Right renal pelvis (tissue), 4 donors: ENCODE measurements around the gene INMT. TPM values are rescaled to one million over a fixed set of nuclear protein-coding genes. Genes with fewer than 3 reads are reported as not detected.

ENCODE experiments used
- DNase-seq, 4 donors: peaks; one replicate each; pipeline ENCODE4 v3.0.0-alpha.2; 2013; ENCODE audit warnings: low read depth in 4 of 4, low spot score in 3 of 4, missing footprints in 1 of 4
- polyA plus RNA-seq, 4 donors: library from polyadenylated mRNA; unstranded; fragments of 120-200 nt; gene quantifications; one replicate each; pipeline ENCODE4 v1.2.1, GENCODE V29; 2013; ENCODE audit not compliant: insufficient read length in 4 of 4

Gene INMT
- polyA plus RNA-seq, 4 donors = 0.93 to 2.8 (median 1.9) TPM

- no peak for DNase-seq
Observed at GRCh38 chr7:30727061-30727945, 24.6 kb upstream of the INMT start.

- DNase-seq = no peak
Observed at GRCh38 chr7:30728591-30729100, 23.3 kb upstream of the INMT start.

GRCh38 chr7:30729642-30730041 is 22.3 kb upstream of the INMT start:
- DNase-seq = no peak

- DNase-seq = no peak
Observed at GRCh38 chr7:30730097-30730496, 21.8 kb upstream of the INMT start.

- DNase-seq = no peak
Observed at GRCh38 chr7:30730996-30731395, 20.9 kb upstream of the INMT start.

GRCh38 chr7:30731581-30731980 is 20.4 kb upstream of the INMT start:
- no peak for DNase-seq

- DNase-seq = no peak
Observed at GRCh38 chr7:30732606-30733005, 19.3 kb upstream of the INMT start.

GRCh38 chr7:30733216-30733615 is 18.7 kb upstream of the INMT start:
- DNase-seq = no peak

- DNase-seq = no peak
Observed at GRCh38 chr7:30733691-30734090, 18.2 kb upstream of the INMT start.

- DNase-seq = no peak
Observed at GRCh38 chr7:30734497-30734896, 17.4 kb upstream of the INMT start.

GRCh38 chr7:30735631-30736030 is 16.3 kb upstream of the INMT start:
- no peak for DNase-seq

GRCh38 chr7:30736291-30736690 is 15.6 kb upstream of the INMT start:
- DNase-seq = no peak

- no peak for DNase-seq
Observed at GRCh38 chr7:30738026-30738915, 13.7 kb upstream of the INMT start.

GRCh38 chr7:30739691-30740090 is 12.2 kb upstream of the INMT start:
- no peak for DNase-seq

GRCh38 chr7:30740417-30741181 is 11.3 kb upstream of the INMT start:
- DNase-seq = peak in 3 of 4 donors; percentile 34 to 61 (median 41)

GRCh38 chr7:30741289-30741688 is 10.6 kb upstream of the INMT start:
- DNase-seq = no peak

- no peak for DNase-seq
Observed at GRCh38 chr7:30743371-30744074, 8.4 kb upstream of the INMT start.

- no peak for DNase-seq
Observed at GRCh38 chr7:30744075-30744417, 7.9 kb upstream of the INMT start.

GRCh38 chr7:30745261-30745941 is 6.5 kb upstream of the INMT start:
- DNase-seq = no peak

GRCh38 chr7:30750010-30750409 is 1.9 kb upstream of the INMT start:
- DNase-seq = no peak
